ENCODE measurements around the gene FLYWCH2. TPM values are rescaled to one million over a fixed set of nuclear protein-coding genes. Genes with fewer than 3 reads are reported as not detected.

The FLYWCH2 gene, protein sequence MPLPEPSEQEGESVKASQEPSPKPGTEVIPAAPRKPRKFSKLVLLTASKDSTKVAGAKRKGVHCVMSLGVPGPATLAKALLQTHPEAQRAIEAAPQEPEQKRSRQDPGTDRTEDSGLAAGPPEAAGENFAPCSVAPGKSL
- 25.1 and 34.0 TPM in 2 replicates for total RNA-seq

DNA sequence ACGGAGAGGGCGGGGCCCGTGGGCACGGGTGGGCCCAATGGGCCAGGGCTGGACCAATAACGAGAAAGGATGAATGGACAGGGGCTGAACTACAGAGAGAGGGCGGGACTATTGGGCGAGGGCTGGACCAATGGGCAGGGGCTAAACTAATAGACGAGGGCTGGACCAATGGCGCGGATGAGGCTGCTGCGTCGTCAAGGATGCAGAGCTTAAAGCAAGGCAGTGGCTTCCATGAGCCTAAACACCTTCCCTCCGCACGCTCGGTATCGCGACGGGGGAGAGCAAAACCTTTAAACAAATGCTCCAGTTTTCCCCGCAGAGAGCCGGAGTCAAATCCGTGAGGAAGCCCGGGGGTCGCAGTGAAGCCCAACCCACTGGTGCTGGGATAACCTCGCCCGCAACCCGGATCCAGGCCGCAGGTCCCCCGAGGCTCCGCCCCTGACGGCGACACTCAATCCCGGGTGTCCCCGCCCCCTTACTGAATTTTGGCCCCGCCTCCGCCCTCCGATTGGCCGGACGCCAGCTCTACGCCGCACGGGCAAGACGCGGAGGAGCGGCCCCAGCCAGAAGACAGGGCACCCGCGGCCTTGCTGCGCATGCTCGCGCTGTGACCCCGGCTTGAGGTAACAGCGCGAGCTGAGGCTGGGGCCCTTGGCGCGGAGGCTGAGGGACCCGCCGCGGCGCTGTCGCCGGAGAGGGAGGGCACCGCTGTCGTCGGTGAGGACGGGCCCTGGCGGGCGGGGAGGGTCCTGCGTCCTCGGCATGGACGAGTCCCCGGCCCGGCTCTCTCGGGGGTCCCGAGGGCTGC is at the start of gene FLYWCH2:
FLYWCH2 (plus strand) TSS at position 566 of the 808 bp plus-strand sequence. CDS start 13,235 bp downstream, outside the sequence.

DNA sequence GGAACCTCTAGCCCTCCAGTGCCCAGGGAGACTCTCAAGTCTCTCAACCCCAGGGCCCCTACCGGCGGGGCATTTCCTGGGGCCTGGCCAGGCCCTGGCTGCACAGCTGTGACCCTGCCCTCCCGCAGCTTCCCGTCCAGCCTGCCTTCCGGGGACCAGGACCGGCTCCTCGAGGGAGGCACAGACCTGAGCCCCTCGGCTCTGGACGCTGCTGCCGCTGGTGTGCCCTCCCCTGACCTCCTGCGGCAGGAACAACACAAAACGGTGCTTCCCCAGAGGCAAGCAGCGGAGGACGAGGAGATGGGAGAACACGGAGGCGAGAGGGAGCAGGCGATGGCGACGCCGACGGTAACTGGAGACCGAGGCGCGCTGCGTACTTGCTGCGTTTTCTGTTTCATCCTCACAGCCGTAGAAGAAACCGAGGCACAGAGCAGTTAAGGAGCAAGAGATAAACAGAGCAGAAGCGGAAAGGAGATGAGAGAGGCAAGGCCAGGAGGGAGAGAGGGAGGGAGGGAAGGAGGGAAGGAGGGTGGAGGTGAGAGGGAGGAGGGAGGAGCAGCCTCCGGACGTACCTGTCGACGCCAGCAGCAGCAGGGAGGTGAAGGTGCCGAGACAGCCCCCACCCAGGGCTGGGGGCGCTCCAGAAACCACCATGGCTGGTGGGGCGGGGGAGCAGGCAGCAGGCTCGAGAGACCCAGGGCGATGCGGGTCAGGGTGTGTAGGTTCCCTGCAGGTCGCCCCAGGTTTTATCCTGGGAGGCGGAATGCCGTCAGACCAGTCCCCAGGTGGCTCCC is 25.4 kb upstream of the FLYWCH2 start, which contains the start of gene PRSS22:
PRSS22 (minus strand) TSS at position 720 of the 794 bp plus-strand sequence; CDS start at position 654, 66 bp downstream.

DNA sequence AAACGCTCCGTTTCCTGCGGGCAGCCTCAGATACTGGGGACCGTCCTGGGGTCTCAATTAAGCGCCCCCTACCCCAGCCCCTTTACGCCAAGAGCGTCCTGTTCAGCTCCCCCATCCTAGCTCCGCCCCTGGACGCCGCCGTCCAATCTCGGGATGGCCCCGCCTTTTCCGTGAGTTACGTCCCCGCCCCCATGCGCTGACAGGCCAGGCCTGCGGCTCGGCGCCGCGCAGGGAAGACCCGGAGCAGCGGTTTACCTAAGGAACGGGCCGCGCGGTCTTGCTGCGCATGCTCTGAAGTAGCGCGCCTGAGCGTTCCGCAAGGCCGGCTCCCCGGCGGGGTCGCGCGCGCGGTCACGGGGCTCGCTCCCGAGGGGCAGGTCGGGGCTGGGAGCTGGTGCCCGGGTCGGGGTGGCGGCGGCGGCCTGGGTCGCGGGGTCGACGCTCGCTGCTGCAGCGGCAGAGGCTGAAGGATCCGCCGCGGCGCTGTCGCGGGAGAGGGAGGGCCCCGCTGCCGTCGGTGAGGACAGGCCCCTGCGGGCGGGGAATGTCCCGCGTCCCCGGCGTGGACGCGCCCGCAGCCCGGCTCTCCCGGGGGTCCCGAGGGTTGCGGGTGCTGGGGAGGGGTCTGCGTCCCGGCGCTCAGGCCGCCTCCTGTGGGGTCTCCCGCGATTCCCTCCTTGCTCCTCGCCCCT is 28.8 kb downstream of the FLYWCH2 start, which contains the start of gene FLYWCH1:
FLYWCH1 (plus strand) TSS at position 294 of the 692 bp plus-strand sequence. CDS start 17,755 bp downstream, outside the sequence.

Other genes starting within 250 kb of the FLYWCH2 start
- 25.2 and 27.1 TPM in 2 replicates for gene KCTD5, start 200.7 kb upstream of the FLYWCH2 start, total RNA-seq
- gene PRSS27, start 163.0 kb upstream of the FLYWCH2 start, total RNA-seq = 0.22 and 0.53 TPM in 2 replicates
- 153 and 155 TPM in 2 replicates for gene SRRM2, start 130.6 kb upstream of the FLYWCH2 start, total RNA-seq
- gene ELOB, start 105.9 kb upstream of the FLYWCH2 start, total RNA-seq = 129 and 133 TPM in 2 replicates
- not detected in 2 replicates for gene PRSS33, start 95.7 kb upstream of the FLYWCH2 start, total RNA-seq
- not detected in 2 replicates for gene PRSS41, start 84.7 kb upstream of the FLYWCH2 start, total RNA-seq
- gene PRSS21, start 66.0 kb upstream of the FLYWCH2 start, total RNA-seq = 1.8 TPM in 1 of 2 replicates, not detected in the other
- gene ZG16B, start 52.9 kb upstream of the FLYWCH2 start, total RNA-seq = not detected in 2 replicates
- not detected in 2 replicates for gene PRSS22, start 25.0 kb upstream of the FLYWCH2 start, total RNA-seq
- 27.5 and 35.5 TPM in 2 replicates for gene FLYWCH1, start 28.7 kb downstream of the FLYWCH2 start, total RNA-seq
- gene KREMEN2, start 81.1 kb downstream of the FLYWCH2 start, total RNA-seq = not detected in 2 replicates
- 10.9 and 18.4 TPM in 2 replicates for gene PAQR4, start 86.1 kb downstream of the FLYWCH2 start, total RNA-seq
- 15.2 and 27.6 TPM in 2 replicates for gene PKMYT1, start 97.2 kb downstream of the FLYWCH2 start, total RNA-seq
- not detected in 2 replicates for gene CLDN9, start 129.7 kb downstream of the FLYWCH2 start, total RNA-seq
- not detected in 2 replicates for gene CLDN6, start 135.0 kb downstream of the FLYWCH2 start, total RNA-seq
- gene TNFRSF12A, start 137.2 kb downstream of the FLYWCH2 start, total RNA-seq = 62.6 and 76.2 TPM in 2 replicates
- 7.4 and 9.3 TPM in 2 replicates for gene HCFC1R1, start 140.7 kb downstream of the FLYWCH2 start, total RNA-seq
- gene THOC6, start 140.8 kb downstream of the FLYWCH2 start, total RNA-seq = 19.1 and 27.9 TPM in 2 replicates
- gene BICDL2, start 153.7 kb downstream of the FLYWCH2 start, total RNA-seq = not detected in 2 replicates
- gene MMP25, start 163.3 kb downstream of the FLYWCH2 start, total RNA-seq = under 0.01 and 0.07 TPM in 2 replicates
- 45.9 and 55.4 TPM in 2 replicates for gene IL32, start 182.4 kb downstream of the FLYWCH2 start, total RNA-seq
- not detected in 2 replicates for gene ZSCAN10, start 216.1 kb downstream of the FLYWCH2 start, total RNA-seq
- 12.0 and 20.7 TPM in 2 replicates for gene ZNF205, start 229.4 kb downstream of the FLYWCH2 start, total RNA-seq